Measurements from ENCODE around the gene EMILIN1.

The EMILIN1 gene

GRCh38 chr2:27080140-27080469 is 1.7 kb downstream of the EMILIN1 start:
- no peak for DNase-seq (ENCODE audit: low read depth)

DNA sequence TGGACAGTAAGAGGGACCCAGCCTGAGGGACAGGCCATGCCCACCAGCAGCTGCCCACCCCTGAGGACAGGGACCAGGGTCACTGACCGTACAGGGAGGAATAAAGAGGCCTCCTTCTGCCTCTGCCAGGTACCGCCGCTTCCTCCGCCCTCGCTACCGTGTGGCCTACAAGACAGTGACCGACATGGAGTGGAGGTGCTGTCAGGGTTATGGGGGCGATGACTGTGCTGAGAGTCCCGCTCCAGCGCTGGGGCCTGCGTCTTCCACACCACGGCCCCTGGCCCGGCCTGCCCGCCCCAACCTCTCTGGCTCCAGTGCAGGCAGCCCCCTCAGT is 2.2 kb downstream of the EMILIN1 start:
- no peak for DNase-seq (ENCODE audit: low read depth)

DNA sequence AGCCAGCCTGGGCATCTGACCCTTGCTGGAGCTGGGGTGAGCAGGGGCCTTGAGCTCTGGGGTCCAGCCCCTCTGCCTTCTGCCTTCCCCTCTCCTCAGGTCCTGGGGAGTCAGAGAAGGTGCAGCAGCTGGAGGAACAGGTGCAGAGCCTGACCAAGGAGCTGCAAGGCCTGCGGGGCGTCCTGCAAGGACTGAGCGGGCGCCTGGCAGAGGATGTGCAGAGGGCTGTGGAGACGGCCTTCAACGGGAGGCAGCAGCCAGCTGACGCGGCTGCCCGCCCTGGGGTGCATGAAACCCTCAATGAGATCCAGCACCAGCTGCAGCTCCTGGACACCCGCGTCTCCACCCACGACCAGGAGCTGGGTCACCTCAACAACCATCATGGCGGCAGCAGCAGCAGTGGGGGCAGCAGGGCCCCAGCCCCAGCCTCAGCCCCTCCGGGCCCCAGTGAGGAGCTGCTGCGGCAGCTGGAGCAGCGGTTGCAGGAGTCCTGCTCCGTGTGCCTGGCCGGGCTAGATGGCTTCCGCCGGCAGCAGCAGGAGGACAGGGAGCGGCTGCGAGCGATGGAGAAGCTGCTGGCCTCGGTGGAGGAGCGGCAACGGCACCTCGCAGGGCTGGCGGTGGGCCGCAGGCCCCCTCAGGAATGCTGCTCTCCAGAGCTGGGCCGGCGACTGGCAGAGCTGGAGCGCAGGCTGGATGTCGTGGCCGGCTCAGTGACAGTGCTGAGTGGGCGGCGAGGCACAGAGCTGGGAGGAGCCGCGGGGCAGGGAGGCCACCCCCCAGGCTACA is 3.8 kb downstream of the EMILIN1 start:
- no peak for DNase-seq (ENCODE audit: low read depth)

DNA sequence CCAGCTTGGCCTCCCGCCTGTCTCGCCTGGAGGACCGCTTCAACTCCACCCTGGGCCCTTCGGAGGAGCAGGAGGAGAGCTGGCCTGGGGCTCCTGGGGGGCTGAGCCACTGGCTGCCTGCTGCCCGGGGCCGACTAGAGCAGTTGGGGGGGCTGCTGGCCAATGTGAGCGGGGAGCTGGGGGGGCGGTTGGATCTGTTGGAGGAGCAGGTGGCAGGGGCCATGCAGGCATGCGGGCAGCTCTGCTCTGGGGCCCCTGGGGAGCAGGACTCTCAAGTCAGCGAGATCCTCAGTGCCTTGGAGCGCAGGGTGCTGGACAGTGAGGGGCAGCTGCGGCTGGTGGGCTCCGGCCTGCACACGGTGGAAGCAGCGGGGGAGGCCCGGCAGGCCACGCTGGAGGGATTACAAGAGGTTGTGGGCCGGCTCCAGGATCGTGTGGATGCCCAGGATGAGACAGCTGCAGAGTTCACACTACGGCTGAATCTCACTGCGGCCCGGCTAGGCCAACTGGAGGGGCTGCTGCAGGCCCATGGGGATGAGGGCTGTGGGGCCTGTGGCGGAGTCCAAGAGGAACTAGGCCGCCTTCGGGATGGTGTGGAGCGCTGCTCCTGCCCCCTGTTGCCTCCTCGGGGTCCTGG is 4.5 kb downstream of the EMILIN1 start:
- no peak for DNase-seq (ENCODE audit: low read depth)

DNA sequence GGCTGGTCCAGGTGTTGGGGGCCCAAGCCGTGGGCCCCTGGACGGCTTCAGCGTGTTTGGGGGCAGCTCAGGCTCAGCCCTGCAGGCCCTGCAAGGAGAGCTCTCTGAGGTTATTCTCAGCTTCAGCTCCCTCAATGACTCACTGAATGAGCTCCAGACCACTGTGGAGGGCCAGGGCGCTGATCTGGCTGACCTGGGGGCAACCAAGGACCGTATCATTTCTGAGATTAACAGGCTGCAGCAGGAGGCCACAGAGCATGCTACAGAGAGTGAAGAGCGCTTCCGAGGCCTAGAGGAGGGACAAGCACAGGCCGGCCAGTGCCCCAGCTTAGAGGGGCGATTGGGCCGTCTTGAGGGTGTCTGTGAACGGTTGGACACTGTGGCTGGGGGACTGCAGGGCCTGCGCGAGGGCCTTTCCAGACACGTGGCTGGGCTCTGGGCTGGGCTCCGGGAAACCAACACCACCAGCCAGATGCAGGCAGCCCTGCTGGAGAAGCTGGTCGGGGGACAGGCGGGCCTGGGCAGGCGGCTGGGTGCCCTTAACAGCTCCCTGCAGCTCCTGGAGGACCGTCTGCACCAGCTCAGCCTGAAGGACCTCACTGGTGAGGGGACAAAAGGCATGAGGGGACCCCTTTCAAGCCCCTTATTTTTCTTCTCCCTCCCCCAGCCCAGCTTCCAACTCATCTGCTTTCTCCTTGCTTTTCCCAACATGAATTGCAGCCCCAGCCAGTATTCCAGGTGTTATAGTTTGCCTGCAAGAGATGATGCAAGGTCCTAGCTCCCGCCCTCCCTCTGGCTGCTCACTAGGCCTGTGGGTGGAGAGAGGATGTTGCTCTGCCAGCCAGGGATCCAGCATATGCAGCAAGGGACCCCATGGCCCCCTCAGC is 5.2 kb downstream of the EMILIN1 start:
- DNase-seq (ENCODE audit: low read depth): no peak

GRCh38 chr2:27084297-27085061 is 6.1 kb downstream of the EMILIN1 start:
- no peak for DNase-seq (ENCODE audit: low read depth)

- no peak for DNase-seq (ENCODE audit: low read depth)
Measured at GRCh38 chr2:27085062-27085672, 6.8 kb downstream of the EMILIN1 start.

DNA sequence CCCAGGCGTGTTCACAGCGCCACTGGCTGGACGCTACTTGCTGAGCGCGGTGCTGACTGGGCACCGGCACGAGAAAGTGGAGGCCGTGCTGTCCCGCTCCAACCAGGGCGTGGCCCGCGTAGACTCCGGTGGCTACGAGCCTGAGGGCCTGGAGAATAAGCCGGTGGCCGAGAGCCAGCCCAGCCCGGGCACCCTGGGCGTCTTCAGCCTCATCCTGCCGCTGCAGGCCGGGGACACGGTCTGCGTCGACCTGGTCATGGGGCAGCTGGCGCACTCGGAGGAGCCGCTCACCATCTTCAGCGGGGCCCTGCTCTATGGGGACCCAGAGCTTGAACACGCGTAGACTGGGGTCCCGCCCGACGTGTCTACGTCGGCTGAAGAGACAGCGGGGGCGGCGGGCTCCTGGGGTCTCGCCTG is 7.3 kb downstream of the EMILIN1 start:
- DNase-seq (ENCODE audit: low read depth): no peak

DNA sequence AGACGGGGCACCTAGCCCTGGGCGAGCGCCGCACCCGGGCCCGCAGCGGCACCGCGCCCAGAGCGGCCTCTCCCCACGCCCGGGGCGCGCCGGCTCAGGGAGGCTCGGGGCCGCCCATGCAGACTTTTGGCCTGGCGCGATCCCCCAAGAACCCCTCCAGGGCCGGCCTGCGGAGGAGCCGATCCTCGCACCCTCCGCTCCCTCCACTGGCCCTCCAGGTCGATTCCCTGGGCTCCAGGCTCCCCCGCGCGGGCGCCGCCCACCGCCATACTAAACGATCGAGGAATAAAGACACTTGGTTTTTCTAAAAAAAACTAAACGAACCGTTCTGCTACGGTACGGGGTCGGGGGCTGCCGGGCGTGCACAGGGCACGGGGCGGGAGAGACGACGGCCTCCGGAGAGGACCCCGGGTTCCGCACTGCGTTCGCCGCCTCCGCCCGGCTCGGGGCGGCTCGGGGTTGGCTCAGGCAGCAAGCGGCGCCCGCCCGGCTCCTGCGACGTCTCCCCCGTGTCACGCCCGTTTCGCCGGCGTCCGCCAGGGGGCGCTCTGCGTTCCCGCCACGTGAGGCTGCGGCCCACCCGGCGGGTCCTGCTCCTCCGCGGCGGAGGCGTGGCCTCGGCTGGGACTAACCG is 7.8 kb downstream of the EMILIN1 start:
- DNase-seq (ENCODE audit: low read depth): no peak

- DNase-seq (ENCODE audit: low read depth): no peak
Measured at GRCh38 chr2:27086724-27087593, 8.5 kb downstream of the EMILIN1 start, which contains the start of gene KHK. Gene KHK (plus strand): TSS chr2:27086772. CDS start chr2:27087260, 488 bp downstream.

- no peak for DNase-seq (ENCODE audit: low read depth)
Measured at GRCh38 chr2:27087823-27088410, 9.5 kb downstream of the EMILIN1 start.

GRCh38 chr2:27088634-27089033 is 10.2 kb downstream of the EMILIN1 start:
- DNase-seq (ENCODE audit: low read depth): no peak

GRCh38 chr2:27089111-27089954 is 10.9 kb downstream of the EMILIN1 start:
- no peak for DNase-seq (ENCODE audit: low read depth)

- DNase-seq (ENCODE audit: low read depth): no peak
Measured at GRCh38 chr2:27091746-27092695, 13.6 kb downstream of the EMILIN1 start.

DNA sequence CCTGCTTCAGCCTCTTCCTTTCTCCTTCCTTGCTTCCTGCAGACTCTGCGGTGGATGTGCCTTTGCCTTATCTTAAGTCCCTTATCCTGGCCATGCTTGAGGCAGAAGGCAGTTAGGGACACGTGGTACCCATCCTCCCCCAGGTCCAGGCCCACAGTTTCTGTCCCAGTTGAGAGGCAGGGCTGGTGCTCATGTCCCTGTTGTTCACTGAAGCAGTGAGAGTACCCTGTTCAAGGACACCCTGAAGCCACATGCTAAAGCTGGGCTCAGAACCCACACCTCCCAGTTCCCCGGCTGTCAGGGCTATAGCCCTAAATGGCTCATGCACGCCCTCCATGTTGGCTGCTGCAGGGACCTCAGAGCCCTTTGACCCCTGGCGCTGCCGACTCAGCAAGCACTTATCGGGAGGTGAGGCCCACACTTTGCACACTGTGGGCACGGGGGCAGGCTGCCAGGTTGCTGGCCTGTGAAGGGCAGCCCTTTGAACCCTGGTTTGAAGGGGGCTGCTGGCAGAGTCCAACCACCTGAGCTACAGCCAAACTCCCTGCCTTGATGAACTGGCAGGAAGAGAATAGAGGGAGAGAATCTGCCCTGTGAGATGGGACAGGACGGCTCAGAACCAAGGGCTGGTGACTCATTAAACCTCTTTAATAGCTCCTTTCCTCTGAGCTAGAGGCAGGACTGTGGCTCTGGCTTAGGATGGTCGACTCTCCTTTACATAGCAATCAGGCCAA is 14.4 kb downstream of the EMILIN1 start:
- DNase-seq (ENCODE audit: low read depth): no peak

GRCh38 chr2:27093430-27094352 is 15.3 kb downstream of the EMILIN1 start:
- no peak for DNase-seq (ENCODE audit: low read depth)
